Cerebellar nuclear complex (tissue), 1 donor: ENCODE results near the gene EFCC1.
A peak's percentile ranks its signal among the peaks of the same experiment; 100 is the strongest.

Source experiments
- DNase-seq, 2 experiments: peaks; one replicate each; lab custom pipeline; 2025; lab: John Stamatoyannopoulos, UW

The EFCC1 gene

GRCh38 chr3:129032716-129033115 lies 31.6 kb downstream of the EFCC1 start:
- no peak for DNase-seq

- DNase-seq, result no peak
Observed at GRCh38 chr3:129033151-129033550, 32.0 kb downstream of the EFCC1 start.

- DNase-seq, result no peak
Observed at GRCh38 chr3:129033633-129034321, 32.7 kb downstream of the EFCC1 start.

GRCh38 chr3:129034642-129035041 lies 33.5 kb downstream of the EFCC1 start:
- no peak for DNase-seq

GRCh38 chr3:129035360-129036221 lies 34.5 kb downstream of the EFCC1 start:
- DNase-seq, result no peak

GRCh38 chr3:129036222-129037092 lies 35.4 kb downstream of the EFCC1 start:
- no peak for DNase-seq

GRCh38 chr3:129037093-129037419 lies 36.0 kb downstream of the EFCC1 start:
- no peak for DNase-seq

GRCh38 chr3:129038121-129038855 lies 37.2 kb downstream of the EFCC1 start:
- no peak for DNase-seq

GRCh38 chr3:129039271-129040038 lies 38.4 kb downstream of the EFCC1 start:
- no peak for DNase-seq

- no peak for DNase-seq
Observed at GRCh38 chr3:129040039-129040336, 38.9 kb downstream of the EFCC1 start.

- no peak for DNase-seq
Observed at GRCh38 chr3:129040579-129041300, 39.6 kb downstream of the EFCC1 start.

- no peak for DNase-seq
Observed at GRCh38 chr3:129045675-129046036, 44.6 kb downstream of the EFCC1 start.

- no peak for DNase-seq
Observed at GRCh38 chr3:129046037-129046731, 45.1 kb downstream of the EFCC1 start.

- DNase-seq, result peak in 1 of 2 experiments; percentile 5
Observed at GRCh38 chr3:129046732-129047552, 45.8 kb downstream of the EFCC1 start.

- DNase-seq, result no peak
Observed at GRCh38 chr3:129047553-129047839, 46.4 kb downstream of the EFCC1 start.

GRCh38 chr3:129050556-129051295 lies 49.6 kb downstream of the EFCC1 start:
- DNase-seq, result no peak

- no peak for DNase-seq
Observed at GRCh38 chr3:129051871-129052340, 50.8 kb downstream of the EFCC1 start.

GRCh38 chr3:129052675-129053074 lies 51.6 kb downstream of the EFCC1 start:
- DNase-seq, result peak in 1 of 2 experiments; percentile 30
